ENCODE data around the gene PPFIA1. TPM values are rescaled to one million over a fixed set of nuclear protein-coding genes. Genes with fewer than 3 reads are reported as not detected.

Gene PPFIA1
- total and polyA plus RNA-seq, 11 donors: 15.8 to 53.1 (median 39.1) TPM

GRCh38 chr11:70301191-70301590 lies 30.7 kb downstream of the PPFIA1 start:
- WGBS, 4 donors: 94 to 97% (median 95%) methylated on average over 2 of the region's 2 CpGs
- DNase-seq (no peak), ATAC-seq (no peak)
- Histone ChIP-seq H3K27ac (no peak overlapping the region), H3K36me3 (peaks cover 0 to 27% (median 20%) of the 10 kb centered on the region in 9 donors), H3K27me3 (no peaks in the 10 kb centered on the region), H3K9me3 (no peaks in the 10 kb centered on the region), H3K4me1 (peaks cover 0 to 24% (median 8%) of the 10 kb centered on the region in 12 donors), H3K4me3 (no peak overlapping the region)
- TF ChIP-seq POLR2A (IDR thresholded peaks at IDR 0.05) (no peak), CTCF (IDR thresholded peaks at IDR 0.05) (no peak)
- intact Hi-C loops (cut with DNase I): no loop called here

GRCh38 chr11:70301721-70302418 lies 31.4 kb downstream of the PPFIA1 start:
- DNase-seq: no peak
- peak in 1 of 4 donors; percentile 29 for ATAC-seq
- Histone ChIP-seq H3K9me3 (no peaks in the 10 kb centered on the region), H3K36me3 (peaks cover 0 to 27% (median 20%) of the 10 kb centered on the region in 9 donors), H3K27ac (no peak overlapping the region), H3K4me3 (no peak overlapping the region), H3K27me3 (no peaks in the 10 kb centered on the region), H3K4me1 (peaks cover 0 to 27% (median 8%) of the 10 kb centered on the region in 12 donors)
- intact Hi-C loops (cut with DNase I): no loop called here
- WGBS, 4 donors: 85 to 90% (median 88%) methylated on average over 13 of the region's 13 CpGs
- no peak for TF ChIP-seq CTCF (IDR thresholded peaks at IDR 0.05)
- TF ChIP-seq POLR2A (IDR thresholded peaks at IDR 0.05): no peak

- 68 to 77% (median 75%) methylated on average over 7 of the region's 7 CpGs for WGBS, 4 donors
- intact Hi-C loops (cut with DNase I): no loop called here
- Histone ChIP-seq H3K4me1 (peaks cover 0 to 28% (median 8%) of the 10 kb centered on the region in 12 donors), H3K9me3 (no peaks in the 10 kb centered on the region), H3K27me3 (no peaks in the 10 kb centered on the region), H3K4me3 (no peak overlapping the region), H3K36me3 (peaks cover 0 to 26% (median 15%) of the 10 kb centered on the region in 9 donors), H3K27ac (no peak overlapping the region)
- no peak for ATAC-seq
- no peak for DNase-seq
- TF ChIP-seq CTCF (IDR thresholded peaks at IDR 0.05) (no peak), POLR2A (IDR thresholded peaks at IDR 0.05) (no peak)
Measured at GRCh38 chr11:70302419-70302752, 31.9 kb downstream of the PPFIA1 start.

- 84 to 89% (median 87%) methylated on average over 13 of the region's 13 CpGs for WGBS, 4 donors
- H3K27ac ChIP-seq: no peak overlapping the region
- intact Hi-C loops (cut with DNase I): no loop called here
- ATAC-seq (peak in 3 of 4 donors; percentile 43 to 77 (median 62)), DNase-seq (peak in 1 of 5 donors; percentile 41)
- H3K36me3 ChIP-seq: peaks cover 0 to 21% (median 14%) of the 10 kb centered on the region in 9 donors
- H3K4me1 ChIP-seq: peaks cover 0 to 31% (median 9%) of the 10 kb centered on the region in 12 donors
- H3K27me3 ChIP-seq: no peaks in the 10 kb centered on the region
- H3K9me3 ChIP-seq: no peaks in the 10 kb centered on the region
- no peak for TF ChIP-seq POLR2A (IDR thresholded peaks at IDR 0.05)
- no peak for TF ChIP-seq CTCF (IDR thresholded peaks at IDR 0.05)
- no peak overlapping the region for H3K4me3 ChIP-seq
Measured at GRCh38 chr11:70303070-70303469, 32.6 kb downstream of the PPFIA1 start.
